GM06990 (cell line): ENCODE measurements around the gene DGKI.

Experiments used
- DNase-seq: peaks from one replicate; pipeline ENCODE4 v3.0.0-alpha.2; 2011; ENCODE audit not compliant: insufficient read length; ENCODE audit errors: extremely low read depth
- H3K27me3 ChIP-seq: replicated peaks from 2 replicates; pipeline ENCODE4 v1.6.0; 2011; ENCODE audit warnings: low read length; ENCODE audit not compliant: control insufficient read depth, insufficient read depth
- H3K36me3 ChIP-seq: 2 replicates; pipeline ENCODE4 v1.5.1; 2011; ENCODE audit warnings: low read length; ENCODE audit not compliant: control insufficient read depth, insufficient read depth
- H3K4me3 ChIP-seq: replicated peaks from 2 replicates; pipeline ENCODE4 v1.5.1; 2011; ENCODE audit warnings: low read depth, mild to moderate bottlenecking, control low read depth, low read length
- TF ChIP-seq, protein P1 (sequence below): IDR thresholded peaks from 2 replicates; pipeline ENCODE4 v1.5.1; 2011; ENCODE audit warnings: low read length, control low read depth, mild to moderate bottlenecking, inconsistent platforms; ENCODE audit not compliant: insufficient read depth, poor library complexity, severe bottlenecking

DGKI gene

GRCh38 chr7:137371616-137372015, 475.2 kb downstream of the DGKI start:
- TF ChIP-seq, protein P1, sequence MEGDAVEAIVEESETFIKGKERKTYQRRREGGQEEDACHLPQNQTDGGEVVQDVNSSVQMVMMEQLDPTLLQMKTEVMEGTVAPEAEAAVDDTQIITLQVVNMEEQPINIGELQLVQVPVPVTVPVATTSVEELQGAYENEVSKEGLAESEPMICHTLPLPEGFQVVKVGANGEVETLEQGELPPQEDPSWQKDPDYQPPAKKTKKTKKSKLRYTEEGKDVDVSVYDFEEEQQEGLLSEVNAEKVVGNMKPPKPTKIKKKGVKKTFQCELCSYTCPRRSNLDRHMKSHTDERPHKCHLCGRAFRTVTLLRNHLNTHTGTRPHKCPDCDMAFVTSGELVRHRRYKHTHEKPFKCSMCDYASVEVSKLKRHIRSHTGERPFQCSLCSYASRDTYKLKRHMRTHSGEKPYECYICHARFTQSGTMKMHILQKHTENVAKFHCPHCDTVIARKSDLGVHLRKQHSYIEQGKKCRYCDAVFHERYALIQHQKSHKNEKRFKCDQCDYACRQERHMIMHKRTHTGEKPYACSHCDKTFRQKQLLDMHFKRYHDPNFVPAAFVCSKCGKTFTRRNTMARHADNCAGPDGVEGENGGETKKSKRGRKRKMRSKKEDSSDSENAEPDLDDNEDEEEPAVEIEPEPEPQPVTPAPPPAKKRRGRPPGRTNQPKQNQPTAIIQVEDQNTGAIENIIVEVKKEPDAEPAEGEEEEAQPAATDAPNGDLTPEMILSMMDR, result no peak
- H3K27me3 ChIP-seq, result no peaks in the 10 kb centered on the region
- DNase-seq, result no peak
- H3K4me3 ChIP-seq, result no peak overlapping the region
- H3K36me3 ChIP-seq, result no peaks in the 10 kb centered on the region

DNA sequence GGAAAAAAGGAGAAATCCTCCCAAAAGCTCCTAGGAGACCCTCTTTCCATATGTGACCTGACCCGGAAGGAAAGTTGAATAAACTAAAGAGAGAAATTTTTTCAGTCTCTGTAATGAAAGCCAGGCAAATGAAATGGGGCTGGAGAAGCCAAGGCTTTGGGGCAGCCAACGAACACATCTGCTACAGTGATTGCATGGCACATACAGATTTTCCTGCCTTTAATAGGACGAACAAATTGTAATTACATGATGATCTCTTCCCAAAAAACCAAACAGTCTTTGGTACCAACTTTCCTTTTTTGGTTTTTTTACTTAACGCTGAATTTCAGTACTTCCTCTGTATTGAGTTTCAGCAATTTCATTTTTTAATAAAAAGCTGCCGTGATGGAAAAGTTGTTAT, 479.8 kb downstream of the DGKI start:
- no peaks in the 10 kb centered on the region for H3K36me3 ChIP-seq
- no peak for DNase-seq
- no peaks in the 10 kb centered on the region for H3K27me3 ChIP-seq
- TF ChIP-seq, protein P1, result no peak
- H3K4me3 ChIP-seq, result no peak overlapping the region

DNA sequence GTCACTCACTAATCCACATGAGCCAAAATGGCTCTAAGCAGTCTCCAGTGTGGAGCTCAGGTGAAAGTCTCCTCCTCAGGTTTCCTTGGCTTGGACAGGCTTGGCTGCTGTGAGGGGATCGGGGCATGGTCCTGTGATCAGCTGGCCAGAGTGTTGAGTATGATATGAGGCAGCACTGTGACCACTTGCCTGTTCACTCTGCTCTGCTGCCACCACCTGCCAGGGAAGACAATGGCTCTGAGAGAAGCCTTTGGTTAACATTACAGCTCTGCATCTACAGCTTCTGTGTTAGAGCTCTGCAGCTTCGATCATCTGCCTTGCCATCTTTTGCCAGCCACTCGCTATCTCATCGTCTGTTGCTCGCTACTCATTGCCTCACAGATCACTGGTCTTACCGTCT, 483.1 kb downstream of the DGKI start:
- H3K27me3 ChIP-seq, result no peaks in the 10 kb centered on the region
- TF ChIP-seq, protein P1, result no peak
- no peak overlapping the region for H3K4me3 ChIP-seq
- no peak for DNase-seq
- H3K36me3 ChIP-seq, result no peaks in the 10 kb centered on the region

- no peaks in the 10 kb centered on the region for H3K36me3 ChIP-seq
- DNase-seq, result no peak
- no peak overlapping the region for H3K4me3 ChIP-seq
- no peaks in the 10 kb centered on the region for H3K27me3 ChIP-seq
- TF ChIP-seq, protein P1, result no peak
Observed at GRCh38 chr7:137360087-137360679, 486.6 kb downstream of the DGKI start.

- no peak for DNase-seq
- Histone ChIP-seq H3K4me3 (no peak overlapping the region), H3K36me3 (no peaks in the 10 kb centered on the region), H3K27me3 (no peaks in the 10 kb centered on the region)
- TF ChIP-seq, protein P1, result no peak
Observed at GRCh38 chr7:137354961-137355360, 491.8 kb downstream of the DGKI start.

DNA sequence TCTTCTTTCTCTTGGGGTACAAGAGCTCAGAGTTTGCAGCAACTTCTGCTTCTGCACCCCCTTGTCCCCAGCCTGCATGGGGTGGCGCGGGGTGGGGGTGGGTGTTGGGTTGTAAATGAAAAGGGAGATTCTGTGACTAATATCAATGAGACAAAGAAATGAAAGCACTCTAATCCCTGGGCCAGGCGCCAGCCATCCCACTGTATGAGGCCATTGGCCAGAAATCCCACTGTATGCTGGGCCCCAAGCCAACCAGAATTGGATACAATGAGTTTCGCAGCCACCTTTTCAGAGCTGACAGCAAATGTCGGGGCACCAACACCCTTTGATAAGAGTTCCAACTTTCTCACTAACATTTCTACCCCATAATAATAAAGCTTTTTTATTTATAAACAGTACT, 492.4 kb downstream of the DGKI start:
- DNase-seq, result no peak
- no peaks in the 10 kb centered on the region for H3K27me3 ChIP-seq
- no peaks in the 10 kb centered on the region for H3K36me3 ChIP-seq
- H3K4me3 ChIP-seq, result no peak overlapping the region
- TF ChIP-seq, protein P1, result no peak
